Ishikawa (cell line): ENCODE measurements around the gene DUSP16.

Source experiments
- CEBPB ChIP-seq: IDR thresholded peaks from 2 replicates; pipeline ENCODE4 v1.6.1; 2012
- CREB1 ChIP-seq: IDR thresholded peaks from 2 replicates; pipeline ENCODE4 v1.6.1; 2012; ENCODE audit warnings: low read depth
- EGR1 ChIP-seq: IDR thresholded peaks from 2 replicates; pipeline ENCODE4 v1.6.1; 2012
- EP300 ChIP-seq: IDR thresholded peaks from 2 replicates; pipeline ENCODE4 v1.6.1; 2012; ENCODE audit warnings: borderline replicate concordance
- FOXM1 ChIP-seq: IDR thresholded peaks from 2 replicates; pipeline ENCODE4 v1.6.1; 2012; ENCODE audit warnings: low read depth, borderline replicate concordance
- MAX ChIP-seq: IDR thresholded peaks from 2 replicates; pipeline ENCODE4 v1.6.1; 2012
- NFIC ChIP-seq: IDR thresholded peaks from 2 replicates; pipeline ENCODE4 v1.6.1; 2012
- RAD21 ChIP-seq: IDR thresholded peaks from 2 replicates; pipeline ENCODE4 v1.6.1; 2012; ENCODE audit warnings: low read depth
- REST ChIP-seq: IDR thresholded peaks from 2 replicates; pipeline ENCODE4 v1.6.1; 2012; ENCODE audit warnings: low read depth, mild to moderate bottlenecking
- TAF1 ChIP-seq: IDR thresholded peaks from 2 replicates; pipeline ENCODE4 v1.6.1; 2012; ENCODE audit warnings: low read depth, mild to moderate bottlenecking
- TCF12 ChIP-seq: IDR thresholded peaks from 2 replicates; pipeline ENCODE4 v1.6.1; 2012; ENCODE audit warnings: low read depth
- TEAD4 ChIP-seq: IDR thresholded peaks from 2 replicates; pipeline ENCODE4 v1.6.1; 2012
- USF1 ChIP-seq: IDR thresholded peaks from 2 replicates; pipeline ENCODE4 v1.6.1; 2012
- YY1 ChIP-seq: IDR thresholded peaks from 2 replicates; pipeline ENCODE4 v1.6.1; 2012; ENCODE audit warnings: low read depth
- ZBTB7A ChIP-seq: IDR thresholded peaks from 2 replicates; pipeline ENCODE4 v1.6.1; 2012; ENCODE audit warnings: low read depth

DUSP16 gene

GRCh38 chr12:12610711-12611110 lies 48.0 kb upstream of the DUSP16 start:
- TF ChIP-seq NFIC (no peak), TEAD4 (no peak), TAF1 (no peak), EP300 (no peak), FOXM1 (no peak), ZBTB7A (no peak), YY1 (no peak), REST (no peak), TCF12 (no peak), RAD21 (no peak), EGR1 (no peak), CREB1 (no peak), USF1 (no peak), MAX (no peak), CEBPB (no peak)

- TF ChIP-seq TCF12: no peak
- no peak for TF ChIP-seq NFIC
- no peak for TF ChIP-seq ZBTB7A
- TF ChIP-seq FOXM1: no peak
- TF ChIP-seq USF1: no peak
- no peak for TF ChIP-seq TAF1
- no peak for TF ChIP-seq MAX
- no peak for TF ChIP-seq YY1
- TF ChIP-seq REST: no peak
- no peak for TF ChIP-seq TEAD4
- TF ChIP-seq RAD21: no peak
- no peak for TF ChIP-seq EP300
- no peak for TF ChIP-seq CEBPB
- no peak for TF ChIP-seq EGR1
Observed at GRCh38 chr12:12609692-12610091, 47.0 kb upstream of the DUSP16 start.

GRCh38 chr12:12608557-12608957 lies 45.9 kb upstream of the DUSP16 start:
- TF ChIP-seq TEAD4: no peak
- TF ChIP-seq RAD21: peak; percentile 57

- TF ChIP-seq ZBTB7A (no peak), TEAD4 (no peak), TAF1 (no peak), TCF12 (no peak), REST (no peak)
Observed at GRCh38 chr12:12606781-12607589, 44.3 kb upstream of the DUSP16 start.

GRCh38 chr12:12604740-12605139 lies 42.1 kb upstream of the DUSP16 start:
- TF ChIP-seq CREB1 (no peak), RAD21 (no peak), EGR1 (no peak), CEBPB (no peak), USF1 (no peak), NFIC (no peak), TCF12 (no peak)
